ENCODE results near the gene MDH1B. TPM values are rescaled to one million over a fixed set of nuclear protein-coding genes. Genes with fewer than 3 reads are reported as not detected.

The MDH1B gene
- polyA plus RNA-seq (2012; rRNA removed) = 1.7 and 2.8 TPM in 2 replicates
- polyA plus RNA-seq (2012; cell fraction: cytosol; rRNA removed) = 2.2 and 2.6 TPM in 2 replicates
- polyA plus RNA-seq (2012; cell fraction: nucleus; rRNA removed) = 2.5 and 3.6 TPM in 2 replicates

DNA sequence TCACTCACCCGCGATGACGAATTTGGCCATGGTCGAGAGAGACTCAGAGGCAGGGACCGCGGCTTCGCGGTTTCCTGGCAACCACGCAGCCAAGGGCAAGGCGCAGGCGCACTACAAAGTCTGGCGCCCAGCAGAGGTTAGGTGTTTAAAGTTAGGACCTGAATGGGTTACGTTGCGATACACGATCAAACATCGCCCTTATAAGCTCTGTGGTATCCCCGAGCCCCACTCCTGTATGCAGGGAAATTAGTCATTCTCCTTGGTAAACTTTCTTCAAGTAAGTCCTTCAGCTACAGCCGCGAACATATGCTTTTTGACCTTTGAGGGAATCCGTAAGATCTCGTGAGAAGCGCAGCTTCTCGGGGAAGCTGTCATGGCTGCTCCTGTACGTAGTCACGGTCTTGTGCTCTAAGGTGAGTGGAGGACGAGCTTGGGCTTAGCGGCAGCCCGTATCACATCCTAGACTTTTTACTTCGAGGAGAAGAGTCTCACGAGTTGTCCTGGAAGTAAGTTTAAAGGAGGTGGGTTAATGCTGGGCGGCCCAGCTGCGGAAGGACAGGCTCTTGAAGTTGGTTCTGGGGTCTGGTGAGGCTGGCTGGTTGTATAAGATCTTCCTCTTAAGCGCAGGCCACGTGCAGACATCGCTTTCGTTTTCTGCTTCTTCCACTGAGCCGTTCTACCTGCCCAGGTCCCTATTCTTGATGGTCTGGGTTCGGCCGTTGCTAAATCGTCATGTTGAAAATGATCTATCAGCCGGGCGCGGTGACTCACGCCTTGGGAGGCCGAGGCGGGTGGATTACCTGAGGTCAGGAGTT, at the start of gene MDH1B, which contains the start of gene FASTKD2:
Gene MDH1B (minus strand): TSS at position 87 of the 815 bp plus-strand sequence. CDS start 57 bp downstream, at position 30.
Gene FASTKD2 (plus strand): TSS at position 365 of the 815 bp plus-strand sequence. CDS start 1,088 bp downstream, outside the sequence.
- Histone ChIP-seq H3K36me3 (replicated peaks in 1 of 2; ENCODE audit: control insufficient read depth in 1 of 2, insufficient read depth in 2 of 2, low read length in 1 of 2) (peaks cover 26 to 32% of the 10 kb centered on the region in 2 experiments), H3F3A (replicated peaks; ENCODE audit: insufficient read depth) (no peaks in the 10 kb centered on the region), H3K4me3 (ENCODE audit: low read depth in 2 of 2, low read length in 1 of 2) (peak within 1 kb of the TSS; percentile 73 to 92), H3K27me3 (ENCODE audit: insufficient read depth) (no peaks in the 10 kb centered on the region), H3K9ac (peak within 1 kb of the TSS; percentile 79), H2AFZ (ENCODE audit: low read depth) (peak within 1 kb of the TSS; percentile 99), H3K79me2 (ENCODE audit: insufficient read depth) (peaks cover 48% of the 10 kb centered on the region), H3K9me3 (no peaks in the 10 kb centered on the region), H3K4me2 (peak within 1 kb of the TSS; percentile 82), H3K9me2 (no peaks in the 10 kb centered on the region), H3K4me1 (ENCODE audit: control insufficient read depth in 1 of 2, insufficient read depth in 2 of 2, low read depth in 1 of 2, low read length in 1 of 2) (peaks cover 0 to 5% of the 10 kb centered on the region in 2 experiments; a peak in 2 of 4 replicates), H3K27ac (ENCODE audit: low read depth in 2 of 2, low read length in 1 of 2) (peak within 1 kb of the TSS; percentile 80 to 93), H4K20me1 (ENCODE audit: insufficient read depth) (no peaks in the 10 kb centered on the region)
- CTCF ChIA-PET = interaction anchor here (0.7 to 2.5 kb wide), 8 partner anchors 9 to 213 kb away, joined by 3 to 11 read pairs (median 3); no protein-coding TSS in a partner anchor
- no peak for TF ChIP-seq RFX5 (IDR thresholded peaks at IDR 0.05; ENCODE audit: low read length)
- TF ChIP-seq, protein P1, sequence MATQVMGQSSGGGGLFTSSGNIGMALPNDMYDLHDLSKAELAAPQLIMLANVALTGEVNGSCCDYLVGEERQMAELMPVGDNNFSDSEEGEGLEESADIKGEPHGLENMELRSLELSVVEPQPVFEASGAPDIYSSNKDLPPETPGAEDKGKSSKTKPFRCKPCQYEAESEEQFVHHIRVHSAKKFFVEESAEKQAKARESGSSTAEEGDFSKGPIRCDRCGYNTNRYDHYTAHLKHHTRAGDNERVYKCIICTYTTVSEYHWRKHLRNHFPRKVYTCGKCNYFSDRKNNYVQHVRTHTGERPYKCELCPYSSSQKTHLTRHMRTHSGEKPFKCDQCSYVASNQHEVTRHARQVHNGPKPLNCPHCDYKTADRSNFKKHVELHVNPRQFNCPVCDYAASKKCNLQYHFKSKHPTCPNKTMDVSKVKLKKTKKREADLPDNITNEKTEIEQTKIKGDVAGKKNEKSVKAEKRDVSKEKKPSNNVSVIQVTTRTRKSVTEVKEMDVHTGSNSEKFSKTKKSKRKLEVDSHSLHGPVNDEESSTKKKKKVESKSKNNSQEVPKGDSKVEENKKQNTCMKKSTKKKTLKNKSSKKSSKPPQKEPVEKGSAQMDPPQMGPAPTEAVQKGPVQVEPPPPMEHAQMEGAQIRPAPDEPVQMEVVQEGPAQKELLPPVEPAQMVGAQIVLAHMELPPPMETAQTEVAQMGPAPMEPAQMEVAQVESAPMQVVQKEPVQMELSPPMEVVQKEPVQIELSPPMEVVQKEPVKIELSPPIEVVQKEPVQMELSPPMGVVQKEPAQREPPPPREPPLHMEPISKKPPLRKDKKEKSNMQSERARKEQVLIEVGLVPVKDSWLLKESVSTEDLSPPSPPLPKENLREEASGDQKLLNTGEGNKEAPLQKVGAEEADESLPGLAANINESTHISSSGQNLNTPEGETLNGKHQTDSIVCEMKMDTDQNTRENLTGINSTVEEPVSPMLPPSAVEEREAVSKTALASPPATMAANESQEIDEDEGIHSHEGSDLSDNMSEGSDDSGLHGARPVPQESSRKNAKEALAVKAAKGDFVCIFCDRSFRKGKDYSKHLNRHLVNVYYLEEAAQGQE (IDR thresholded peaks at IDR 0.05; ENCODE audit: low read depth, low read length) = peak; percentile 66; the same call in 1 of the 2 replicates
- no peak for TF ChIP-seq GABPA (IDR thresholded peaks at IDR 0.05; ENCODE audit: low read depth)
- TF ChIP-seq MXI1 (IDR thresholded peaks at IDR 0.05; ENCODE audit: low read depth, low read length) = peak; percentile 83
- TF ChIP-seq ELF1 (IDR thresholded peaks at IDR 0.05) = peak; percentile 56; the same call in 1 of the 2 replicates
- TF ChIP-seq SMC3 (IDR thresholded peaks at IDR 0.05; ENCODE audit: low read depth, low read length) = no peak
- TF ChIP-seq TAF1 (IDR thresholded peaks at IDR 0.05; ENCODE audit: borderline replicate concordance, low read depth, low read length) = peak; percentile 90
- TF ChIP-seq CHD2 (IDR thresholded peaks at IDR 0.05; ENCODE audit: low read length, partially characterized antibody) = peak; percentile 99
- TF ChIP-seq, protein P2, sequence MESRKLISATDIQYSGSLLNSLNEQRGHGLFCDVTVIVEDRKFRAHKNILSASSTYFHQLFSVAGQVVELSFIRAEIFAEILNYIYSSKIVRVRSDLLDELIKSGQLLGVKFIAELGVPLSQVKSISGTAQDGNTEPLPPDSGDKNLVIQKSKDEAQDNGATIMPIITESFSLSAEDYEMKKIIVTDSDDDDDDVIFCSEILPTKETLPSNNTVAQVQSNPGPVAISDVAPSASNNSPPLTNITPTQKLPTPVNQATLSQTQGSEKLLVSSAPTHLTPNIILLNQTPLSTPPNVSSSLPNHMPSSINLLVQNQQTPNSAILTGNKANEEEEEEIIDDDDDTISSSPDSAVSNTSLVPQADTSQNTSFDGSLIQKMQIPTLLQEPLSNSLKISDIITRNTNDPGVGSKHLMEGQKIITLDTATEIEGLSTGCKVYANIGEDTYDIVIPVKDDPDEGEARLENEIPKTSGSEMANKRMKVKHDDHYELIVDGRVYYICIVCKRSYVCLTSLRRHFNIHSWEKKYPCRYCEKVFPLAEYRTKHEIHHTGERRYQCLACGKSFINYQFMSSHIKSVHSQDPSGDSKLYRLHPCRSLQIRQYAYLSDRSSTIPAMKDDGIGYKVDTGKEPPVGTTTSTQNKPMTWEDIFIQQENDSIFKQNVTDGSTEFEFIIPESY (IDR thresholded peaks at IDR 0.05; ENCODE audit: borderline replicate concordance, low read depth) = peak; percentile 100
- peak; percentile 82 for TF ChIP-seq POLR2AphosphoS5 (IDR thresholded peaks at IDR 0.05; ENCODE audit: low read depth, low read length)
- no peak for TF ChIP-seq TCF12 (IDR thresholded peaks at IDR 0.05)
- TF ChIP-seq SIN3A (IDR thresholded peaks at IDR 0.05; ENCODE audit: borderline replicate concordance, low read depth, low read length) = peak; percentile 96
- peak; percentile 66 for TF ChIP-seq NRF1 (IDR thresholded peaks at IDR 0.05; ENCODE audit: low read depth, low read length)
- TF ChIP-seq, protein P3, sequence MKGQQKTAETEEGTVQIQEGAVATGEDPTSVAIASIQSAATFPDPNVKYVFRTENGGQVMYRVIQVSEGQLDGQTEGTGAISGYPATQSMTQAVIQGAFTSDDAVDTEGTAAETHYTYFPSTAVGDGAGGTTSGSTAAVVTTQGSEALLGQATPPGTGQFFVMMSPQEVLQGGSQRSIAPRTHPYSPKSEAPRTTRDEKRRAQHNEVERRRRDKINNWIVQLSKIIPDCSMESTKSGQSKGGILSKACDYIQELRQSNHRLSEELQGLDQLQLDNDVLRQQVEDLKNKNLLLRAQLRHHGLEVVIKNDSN (IDR thresholded peaks at IDR 0.05; ENCODE audit: borderline replicate concordance, low read depth) = no peak
- TF ChIP-seq EP300 (IDR thresholded peaks at IDR 0.05; ENCODE audit: borderline replicate concordance in 1 of 2, low read depth in 1 of 2, low read length in 1 of 2) = no peak
- TF ChIP-seq, protein P4, sequence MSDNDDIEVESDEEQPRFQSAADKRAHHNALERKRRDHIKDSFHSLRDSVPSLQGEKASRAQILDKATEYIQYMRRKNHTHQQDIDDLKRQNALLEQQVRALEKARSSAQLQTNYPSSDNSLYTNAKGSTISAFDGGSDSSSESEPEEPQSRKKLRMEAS (IDR thresholded peaks at IDR 0.05; ENCODE audit: low read depth) = peak; percentile 81
- TF ChIP-seq RAD21 (IDR thresholded peaks at IDR 0.05; ENCODE audit: low read length) = no peak
- peak; percentile 96 for TF ChIP-seq YY1 (IDR thresholded peaks at IDR 0.05; ENCODE audit: low read depth)
- DNase-seq = peak; percentile 85
- WGBS (ENCODE audit: low lambda C conversion rate) = under 1% methylated on average over 27 of the region's 46 CpGs
- POLR2A ChIA-PET = interaction anchor here (0.8 kb wide), 2 partner anchors 17 to 108 kb away, joined by 3 to 5 read pairs; no protein-coding TSS in a partner anchor
